OCI-LY1 (cell line): ENCODE data around the gene DDIT4.

ENCODE experiments used
- CTCF ChIP-seq: fragments of 200-600 bp; sonication (generic), shearing (Covaris generic); IDR thresholded peaks from 2 replicates; pipeline ENCODE4 v1.5.1; 2017; ENCODE audit warnings: mild to moderate bottlenecking, antibody characterized with exemption, low read length, moderate library complexity, mixed read lengths
- EZH2 ChIP-seq: fragments of 200-600 bp; sonication (generic), shearing (Covaris generic); IDR thresholded peaks from 2 replicates; pipeline ENCODE4 v1.8.0; 2017; ENCODE audit warnings: borderline replicate concordance, mixed run types, mild to moderate bottlenecking, antibody characterized with exemption, low read length, moderate library complexity, mixed read lengths

- no peak for TF ChIP-seq CTCF
- no peak for TF ChIP-seq EZH2
Measured at GRCh38 chr10:72306215-72306760, 32.6 kb downstream of the DDIT4 start.
